Measurements from ENCODE around the gene PRKAR1B. TPM values are rescaled to one million over a fixed set of nuclear protein-coding genes. Genes with fewer than 3 reads are reported as not detected.

Gene PRKAR1B
- 24.8 and 28.3 TPM in 2 replicates for total RNA-seq (2022)
- percentile 48 among the genes with signal in this experiment for Bru-seq, nascent RNA
- percentile 50 among the genes with signal in this experiment for BruChase-seq, experiment 1, labeled RNA remaining after a 6-hour chase
- percentile 50 among the genes with signal in this experiment for BruChase-seq, experiment 2, labeled RNA remaining after a 2-hour chase
- long read RNA-seq, transcript PRKAR1B-203 (11 exons, 1,917 nt) = major isoform, 13 of 49 reads
- long read RNA-seq, transcript PRKAR1B-211 (11 exons, 2,533 nt) = minor isoform, 11 of 49 reads
- long read RNA-seq, partial matches to known transcripts = 5 of 49 reads
- long read RNA-seq, other reads (novel, unspliced or antisense) = 20 of 49 reads

- DNase-seq = peak; percentile 54
- Mint-ChIP-seq H3K4me1 (ENCODE audit: low read depth, unreplicated experiment) (peaks cover 17% of the 10 kb centered on the region), H3K27ac (ENCODE audit: unreplicated experiment) (peak within 1 kb of the TSS; percentile 84), H3K36me3 (ENCODE audit: insufficient read depth, unreplicated experiment) (peaks cover 62% of the 10 kb centered on the region), H3K27me3 (ENCODE audit: unreplicated experiment) (no peaks in the 10 kb centered on the region), H3K9me3 (ENCODE audit: low read depth, unreplicated experiment) (peaks cover 13% of the 10 kb centered on the region), H3K4me3 (ENCODE audit: low read depth, unreplicated experiment) (peak within 1 kb of the TSS; percentile 71)
- TF ChIP-seq CTCF (IDR thresholded peaks at IDR 0.05; ENCODE audit: unreplicated experiment) = no peak
- no TSS peak for BruUV-seq (replicated peaks)
- intact Hi-C loops (cut with micrococcal nuclease; ENCODE audit: unreplicated experiment) = no loop called here
- CTCF ChIA-PET = interaction anchor here (0.6 to 0.8 kb wide), 2 partner anchors 16 to 242 kb away, joined by 3 to 7 read pairs; no protein-coding TSS in a partner anchor
These were observed at the start of gene PRKAR1B for GRCh38 chr7:727104-727805. TSS of gene PRKAR1B (minus strand) at chr7:727281. CDS start at chr7:711505, 15,776 bp downstream.

- Mint-ChIP-seq H3K27ac (ENCODE audit: unreplicated experiment) (no peak overlapping the region), H3K36me3 (ENCODE audit: insufficient read depth, unreplicated experiment) (peaks cover 59% of the 10 kb centered on the region), H3K9me3 (ENCODE audit: low read depth, unreplicated experiment) (no peaks in the 10 kb centered on the region), H3K4me3 (ENCODE audit: low read depth, unreplicated experiment) (no peak overlapping the region), H3K27me3 (ENCODE audit: unreplicated experiment) (no peaks in the 10 kb centered on the region), H3K4me1 (ENCODE audit: low read depth, unreplicated experiment) (no peaks in the 10 kb centered on the region)
- DNase-seq = no peak
- intact Hi-C loops (cut with micrococcal nuclease; ENCODE audit: unreplicated experiment) = no loop called here
- TF ChIP-seq CTCF (IDR thresholded peaks at IDR 0.05; ENCODE audit: unreplicated experiment) = no peak
- CTCF ChIA-PET = no interaction called here
- no TSS peak for BruUV-seq (replicated peaks)
These were observed 49.3 kb upstream of the PRKAR1B start for GRCh38 chr7:776381-776780.

- CTCF ChIA-PET = no interaction called here
- no TSS peak for BruUV-seq (replicated peaks)
- Mint-ChIP-seq H3K36me3 (ENCODE audit: insufficient read depth, unreplicated experiment) (peaks cover 59% of the 10 kb centered on the region), H3K4me3 (ENCODE audit: low read depth, unreplicated experiment) (no peak overlapping the region), H3K27ac (ENCODE audit: unreplicated experiment) (no peak overlapping the region), H3K9me3 (ENCODE audit: low read depth, unreplicated experiment) (no peaks in the 10 kb centered on the region), H3K4me1 (ENCODE audit: low read depth, unreplicated experiment) (no peaks in the 10 kb centered on the region), H3K27me3 (ENCODE audit: unreplicated experiment) (no peaks in the 10 kb centered on the region)
- intact Hi-C loops (cut with micrococcal nuclease; ENCODE audit: unreplicated experiment) = no loop called here
- DNase-seq = peak; percentile 45
- peak; percentile 94 for TF ChIP-seq CTCF (IDR thresholded peaks at IDR 0.05; ENCODE audit: unreplicated experiment)
These were observed 47.4 kb upstream of the PRKAR1B start for GRCh38 chr7:774161-775109.

- no peak for TF ChIP-seq CTCF (IDR thresholded peaks at IDR 0.05; ENCODE audit: unreplicated experiment)
- BruUV-seq (replicated peaks) = no TSS peak
- Mint-ChIP-seq H3K27me3 (ENCODE audit: unreplicated experiment) (no peaks in the 10 kb centered on the region), H3K9me3 (ENCODE audit: low read depth, unreplicated experiment) (no peaks in the 10 kb centered on the region), H3K27ac (ENCODE audit: unreplicated experiment) (no peak overlapping the region), H3K36me3 (ENCODE audit: insufficient read depth, unreplicated experiment) (peaks cover 62% of the 10 kb centered on the region), H3K4me3 (ENCODE audit: low read depth, unreplicated experiment) (no peak overlapping the region), H3K4me1 (ENCODE audit: low read depth, unreplicated experiment) (no peaks in the 10 kb centered on the region)
- CTCF ChIA-PET = no interaction called here
- no peak for DNase-seq
- intact Hi-C loops (cut with micrococcal nuclease; ENCODE audit: unreplicated experiment) = no loop called here
These were observed 46.5 kb upstream of the PRKAR1B start for GRCh38 chr7:773622-773915.
